Neural cell (in vitro differentiated cells): Measurements from ENCODE around the gene ADD2. TPM values are rescaled to one million over a fixed set of nuclear protein-coding genes. Genes with fewer than 3 reads are reported as not detected.

ENCODE experiments used
- H2AFZ ChIP-seq: fragments of 200-600, 300-800 bp; sonication (generic), shearing (Covaris generic); 2 replicates; pipeline ENCODE4 v1.6.0; 2014; ENCODE audit warnings: low read depth, mild to moderate bottlenecking, antibody characterized with exemption, low read length, moderate library complexity
- H3F3A ChIP-seq: fragments of 200-600 bp; shearing (Covaris generic); 2 replicates; pipeline ENCODE4 v1.6.1; 2016; ENCODE audit warnings: mild to moderate bottlenecking, moderate library complexity, mixed read lengths, antibody characterized with exemption, low read length; ENCODE audit not compliant: insufficient read depth, poor library complexity, severe bottlenecking
- H3K27ac ChIP-seq: fragments of 200-600, 300-800 bp; sonication (generic), shearing (Covaris generic); 2 replicates; pipeline ENCODE4 v1.5.1; 2014; ENCODE audit warnings: mild to moderate bottlenecking, low read length, moderate library complexity
- H3K27me3 ChIP-seq: fragments of 300-800, 200-600 bp; sonication (generic), shearing (Covaris generic); 2 replicates; pipeline ENCODE4 v1.6.0; 2014; ENCODE audit warnings: mild to moderate bottlenecking, low read depth, low read length, moderate library complexity; ENCODE audit not compliant: insufficient read depth
- H3K36me3 ChIP-seq: fragments of 300-800, 200-600 bp; sonication (generic), shearing (Covaris generic); 2 replicates; pipeline ENCODE4 v1.5.1; 2014; ENCODE audit warnings: mild to moderate bottlenecking, antibody characterized with exemption, low read length, moderate library complexity; ENCODE audit not compliant: insufficient read depth
- H3K4me2 ChIP-seq: fragments of 300-800, 200-600 bp; sonication (generic), shearing (Covaris generic); 2 replicates; pipeline ENCODE4 v1.6.0; 2014; ENCODE audit warnings: mild to moderate bottlenecking, low read length
- H3K4me3 ChIP-seq: fragments of 300-800, 200-600 bp; sonication (generic), shearing (Covaris generic); 2 replicates; pipeline ENCODE4 v1.5.1; 2014; ENCODE audit warnings: mild to moderate bottlenecking, low read length, moderate library complexity
- H3K79me2 ChIP-seq: fragments of 200-600 bp; shearing (Covaris generic); replicated peaks from 2 replicates; pipeline ENCODE4 v1.6.0; 2014; ENCODE audit warnings: mild to moderate bottlenecking, low read length, moderate library complexity; ENCODE audit not compliant: insufficient read depth
- H3K9ac ChIP-seq: fragments of 300-800, 200-600 bp; sonication (generic), shearing (Covaris generic); 2 replicates; pipeline ENCODE4 v1.6.1; 2016; ENCODE audit warnings: mild to moderate bottlenecking, low read length, mixed read lengths
- H3K9me2 ChIP-seq: fragments of 200-600 bp; shearing (Covaris generic); 2 replicates; pipeline ENCODE4 v1.6.1; 2016; ENCODE audit warnings: mild to moderate bottlenecking, low read length, mixed read lengths; ENCODE audit not compliant: insufficient read depth
- H3K9me3 ChIP-seq: fragments of 200-600, 300-800 bp; sonication (generic), shearing (Covaris generic); 2 replicates; pipeline ENCODE4 v1.6.1; 2016; ENCODE audit warnings: mild to moderate bottlenecking, mixed run types, low read length, moderate library complexity, mixed read lengths
- H4K20me1 ChIP-seq: fragments of 200-600 bp; shearing (Covaris generic); 2 replicates; pipeline ENCODE4 v1.6.1; 2016; ENCODE audit warnings: mild to moderate bottlenecking, mixed run types; ENCODE audit not compliant: insufficient read depth
- CTCF ChIP-seq: fragments of 450-650 bp; IDR thresholded peaks from 2 replicates; pipeline ENCODE4 v1.5.1; 2014; ENCODE audit warnings: antibody characterized with exemption, mild to moderate bottlenecking, moderate library complexity; ENCODE audit not compliant: poor library complexity, severe bottlenecking
- EP300 ChIP-seq: fragments of 450-650 bp; conservative IDR thresholded peaks from 2 replicates; pipeline ENCODE4 v1.6.1; 2014; ENCODE audit warnings: antibody characterized with exemption, mild to moderate bottlenecking, moderate library complexity; ENCODE audit not compliant: poor library complexity, severe bottlenecking
- EZH2 ChIP-seq: fragments of 200-600, 300-800 bp; shearing (Covaris generic), sonication (generic); IDR thresholded peaks from 2 replicates; pipeline ENCODE4 v1.6.1; 2014; ENCODE audit warnings: antibody characterized with exemption, low read length, borderline replicate concordance, mild to moderate bottlenecking; ENCODE audit not compliant: insufficient read depth, poor library complexity, severe bottlenecking
- MXI1 ChIP-seq: fragments of 450-650 bp; conservative IDR thresholded peaks from 2 replicates; pipeline ENCODE4 v1.6.1; 2014; ENCODE audit warnings: antibody characterized with exemption, mild to moderate bottlenecking; ENCODE audit not compliant: poor library complexity, severe bottlenecking
- POLR2AphosphoS5 ChIP-seq: IDR thresholded peaks from 2 replicates; pipeline ENCODE4 v1.6.1; 2012
- RAD21 ChIP-seq: fragments of 450-650 bp; conservative IDR thresholded peaks from 2 replicates; pipeline ENCODE4 v1.6.1; 2014; ENCODE audit warnings: antibody characterized with exemption, mild to moderate bottlenecking, moderate library complexity
- REST ChIP-seq: IDR thresholded peaks from 2 replicates; pipeline ENCODE4 v1.6.1; 2012; ENCODE audit warnings: borderline replicate concordance
- SMC3 ChIP-seq: fragments of 450-650 bp; conservative IDR thresholded peaks from 2 replicates; pipeline ENCODE4 v1.6.1; 2014; ENCODE audit warnings: antibody characterized with exemption, mild to moderate bottlenecking, moderate library complexity; ENCODE audit not compliant: poor library complexity
- TAF1 ChIP-seq: IDR thresholded peaks from 2 replicates; pipeline ENCODE4 v1.6.1; 2012; ENCODE audit warnings: low read depth
- polyA plus RNA-seq: library from polyadenylated mRNA; depleted of rRNA; stranded (reverse); fragments of >200 nt; gene quantifications from 2 replicates; pipeline ENCODE4 v1.2.3, GENCODE V29; 2014

Gene ADD2
- polyA plus RNA-seq, 1 donor from 2014 or later = 52.5 TPM

DNA sequence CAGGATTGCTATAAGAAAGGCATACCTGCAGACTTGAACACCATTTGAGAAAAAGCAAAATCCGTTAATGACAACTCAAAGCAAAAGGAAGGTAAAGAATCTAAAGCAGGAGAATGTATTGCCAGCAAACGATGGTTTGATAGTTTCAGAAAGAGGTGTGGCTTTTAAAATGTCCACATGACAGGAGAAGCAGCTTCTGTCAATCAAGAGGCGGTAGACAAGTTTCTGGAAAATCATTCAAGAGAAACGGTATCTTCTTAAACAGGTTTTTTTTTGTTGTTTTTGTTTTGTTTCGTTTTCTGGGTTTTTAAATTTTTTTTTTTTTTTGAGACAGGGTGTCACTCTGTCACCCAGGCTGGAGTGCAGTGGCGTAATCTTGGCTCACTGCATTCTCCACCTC lies 38.6 kb upstream of the ADD2 start:
- H3K27ac ChIP-seq = no peak overlapping the region
- H3K36me3 ChIP-seq = no peaks in the 10 kb centered on the region
- no peak overlapping the region for H2AFZ ChIP-seq
- H3K27me3 ChIP-seq = no peaks in the 10 kb centered on the region
- no peaks in the 10 kb centered on the region for H3F3A ChIP-seq
- H3K4me3 ChIP-seq = no peak overlapping the region
- H3K9me3 ChIP-seq = no peaks in the 10 kb centered on the region
- H4K20me1 ChIP-seq = no peaks in the 10 kb centered on the region
- no peaks in the 10 kb centered on the region for H3K9me2 ChIP-seq
- TF ChIP-seq EZH2 = no peak
- no peak for TF ChIP-seq MXI1
- no peak for TF ChIP-seq EP300
- TF ChIP-seq REST = no peak
- TF ChIP-seq POLR2AphosphoS5 = no peak
- no peak for TF ChIP-seq CTCF
- TF ChIP-seq RAD21 = no peak
- no peak for TF ChIP-seq SMC3
- H3K4me2 ChIP-seq = no peak overlapping the region
- no peaks in the 10 kb centered on the region for H3K79me2 ChIP-seq
- no peak overlapping the region for H3K9ac ChIP-seq

DNA sequence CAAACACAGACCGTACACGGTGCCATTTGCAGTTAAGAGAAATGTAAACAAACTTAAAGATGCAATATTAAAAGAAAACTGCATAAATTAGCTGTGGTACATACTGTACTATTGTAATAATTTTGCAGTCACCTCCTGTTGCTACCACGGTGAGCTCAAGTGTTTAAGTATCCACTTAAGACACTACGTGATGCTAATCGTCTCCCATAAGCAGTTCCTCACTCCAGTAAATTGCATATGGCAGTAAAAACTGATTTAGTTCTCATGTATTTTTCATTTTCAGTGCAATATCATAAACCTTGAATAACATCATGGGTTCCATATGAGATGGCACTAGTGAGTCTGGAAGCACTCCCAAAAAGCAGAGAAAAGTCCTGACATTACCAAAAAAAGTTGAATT lies 38.0 kb upstream of the ADD2 start:
- H3K4me3 ChIP-seq = no peak overlapping the region
- no peaks in the 10 kb centered on the region for H3K79me2 ChIP-seq
- H3F3A ChIP-seq = no peaks in the 10 kb centered on the region
- H2AFZ ChIP-seq = no peak overlapping the region
- no peak for TF ChIP-seq EZH2
- no peaks in the 10 kb centered on the region for H3K9me2 ChIP-seq
- H3K9ac ChIP-seq = no peak overlapping the region
- no peaks in the 10 kb centered on the region for H3K36me3 ChIP-seq
- no peak overlapping the region for H3K27ac ChIP-seq
- no peaks in the 10 kb centered on the region for H4K20me1 ChIP-seq
- H3K4me2 ChIP-seq = no peak overlapping the region
- no peaks in the 10 kb centered on the region for H3K27me3 ChIP-seq
- no peaks in the 10 kb centered on the region for H3K9me3 ChIP-seq

- H3K36me3 ChIP-seq = no peaks in the 10 kb centered on the region
- H3K9me3 ChIP-seq = no peaks in the 10 kb centered on the region
- no peak for TF ChIP-seq EP300
- TF ChIP-seq REST = no peak
- no peak for TF ChIP-seq SMC3
- TF ChIP-seq RAD21 = no peak
- no peak for TF ChIP-seq MXI1
- TF ChIP-seq TAF1 = no peak
- no peak for TF ChIP-seq CTCF
- no peak for TF ChIP-seq POLR2AphosphoS5
- no peak for TF ChIP-seq EZH2
- no peak overlapping the region for H2AFZ ChIP-seq
- no peak overlapping the region for H3K4me2 ChIP-seq
- no peaks in the 10 kb centered on the region for H3K79me2 ChIP-seq
- H3K27me3 ChIP-seq = no peaks in the 10 kb centered on the region
- no peak overlapping the region for H3K9ac ChIP-seq
- H4K20me1 ChIP-seq = no peaks in the 10 kb centered on the region
- H3F3A ChIP-seq = no peaks in the 10 kb centered on the region
- H3K27ac ChIP-seq = no peak overlapping the region
- H3K4me3 ChIP-seq = no peak overlapping the region
- H3K9me2 ChIP-seq = no peaks in the 10 kb centered on the region
Observed at GRCh38 chr2:70801607-70802263, 33.7 kb upstream of the ADD2 start.
